MM.1S (cell line): Measurements from ENCODE around the gene EMX2.

Source experiments
- DNase-seq: peaks from one replicate; pipeline ENCODE4 v3.0.0-alpha.2; 2015
- H2AFZ ChIP-seq: fragments of 300-600 bp; sonication (generic); 2 replicates; pipeline ENCODE4 v1.6.0; 2016; ENCODE audit warnings: antibody characterized with exemption, low read length
- H3F3A ChIP-seq: fragments of 300-600 bp; sonication (generic); 2 replicates; pipeline ENCODE4 v1.6.1; 2016; ENCODE audit warnings: mild to moderate bottlenecking, antibody characterized with exemption, low read length, moderate library complexity, mixed read lengths; ENCODE audit not compliant: insufficient read depth
- H3K27ac ChIP-seq: fragments of 300-600 bp; sonication (generic); 2 replicates; pipeline ENCODE4 v1.5.1; 2016; ENCODE audit warnings: mild to moderate bottlenecking, low read length
- H3K27me3 ChIP-seq: fragments of 300-600 bp; sonication (generic); replicated peaks from 2 replicates; pipeline ENCODE4 v1.6.0; 2016; ENCODE audit warnings: low read length; ENCODE audit not compliant: insufficient read depth
- H3K36me3 ChIP-seq: fragments of 300-600 bp; sonication (generic); replicated peaks from 2 replicates; pipeline ENCODE4 v1.6.1; 2016; ENCODE audit warnings: mild to moderate bottlenecking, low read length, mixed read lengths; ENCODE audit not compliant: insufficient read depth
- H3K4me1 ChIP-seq: fragments of 300-600 bp; sonication (generic); 2 replicates; pipeline ENCODE4 v1.6.1; 2016; ENCODE audit warnings: low read length, mixed read lengths
- H3K4me2 ChIP-seq: fragments of 300-600 bp; sonication (generic); 2 replicates; pipeline ENCODE4 v1.6.0; 2016; ENCODE audit warnings: low read depth, low read length
- H3K4me3 ChIP-seq: fragments of 300-600 bp; sonication (generic); 2 replicates; pipeline ENCODE4 v1.5.1; 2016; ENCODE audit warnings: low read length, mixed read lengths
- H3K79me2 ChIP-seq: fragments of 300-600 bp; sonication (generic); 2 replicates; pipeline ENCODE4 v1.6.1; 2016; ENCODE audit warnings: mixed run types, low read length, mixed read lengths
- H3K9ac ChIP-seq: fragments of 300-600 bp; sonication (generic); 2 replicates; pipeline ENCODE4 v1.6.1; 2016; ENCODE audit warnings: low read length, mixed read lengths
- H3K9me2 ChIP-seq: fragments of 300-600 bp; sonication (generic); replicated peaks from 2 replicates; pipeline ENCODE4 v1.6.1; 2016; ENCODE audit warnings: mild to moderate bottlenecking, low read length, mixed read lengths; ENCODE audit not compliant: insufficient read depth
- H3K9me3 ChIP-seq: fragments of 300-600 bp; sonication (generic); replicated peaks from 2 replicates; pipeline ENCODE4 v1.6.1; 2016; ENCODE audit warnings: mild to moderate bottlenecking, low read length, mixed read lengths; ENCODE audit not compliant: insufficient read depth
- H4K20me1 ChIP-seq: fragments of 300-600 bp; sonication (generic); 2 replicates; pipeline ENCODE4 v1.6.1; 2016; ENCODE audit warnings: mild to moderate bottlenecking, low read length, moderate library complexity, mixed read lengths; ENCODE audit not compliant: insufficient read depth
- CTCF ChIP-seq: fragments of 300-600 bp; sonication (generic); IDR thresholded peaks from 2 replicates; pipeline ENCODE4 v1.5.1; 2016; ENCODE audit warnings: antibody characterized with exemption, low read length, mixed read lengths
- EZH2 ChIP-seq: fragments of 300-600 bp; sonication (generic); optimal IDR thresholded peaks from 2 replicates; pipeline ENCODE3; 2017; ENCODE audit warnings: low read depth, mild to moderate bottlenecking, antibody characterized with exemption, low read length, mixed read lengths
- EZH2phosphoT487 ChIP-seq: fragments of 300-600 bp; sonication (generic); IDR thresholded peaks from 2 replicates; pipeline ENCODE4 v1.6.1; 2018; ENCODE audit warnings: antibody characterized with exemption, low read length

EMX2 gene

GRCh38 chr10:117596706-117597105, 54.2 kb downstream of the EMX2 start:
- Histone ChIP-seq H3K9ac (no peak overlapping the region), H3K27ac (no peak overlapping the region), H3K36me3 (no peaks in the 10 kb centered on the region), H3F3A (no peaks in the 10 kb centered on the region), H3K4me1 (no peaks in the 10 kb centered on the region), H3K4me3 (no peak overlapping the region), H3K27me3 (no peaks in the 10 kb centered on the region), H2AFZ (no peak overlapping the region), H3K9me3 (no peaks in the 10 kb centered on the region), H3K9me2 (no peaks in the 10 kb centered on the region), H4K20me1 (no peaks in the 10 kb centered on the region), H3K4me2 (no peak overlapping the region), H3K79me2 (no peaks in the 10 kb centered on the region)
- DNase-seq, result no peak
- TF ChIP-seq EZH2, result no peak

GRCh38 chr10:117597216-117597615, 54.7 kb downstream of the EMX2 start:
- Histone ChIP-seq H3K27me3 (no peaks in the 10 kb centered on the region), H3K4me2 (no peak overlapping the region), H3K4me3 (no peak overlapping the region), H3K27ac (no peak overlapping the region), H2AFZ (no peak overlapping the region), H3K36me3 (no peaks in the 10 kb centered on the region), H3K9ac (no peak overlapping the region), H3K4me1 (no peaks in the 10 kb centered on the region), H3K79me2 (no peaks in the 10 kb centered on the region), H3F3A (no peaks in the 10 kb centered on the region), H3K9me2 (no peaks in the 10 kb centered on the region), H4K20me1 (no peaks in the 10 kb centered on the region), H3K9me3 (no peaks in the 10 kb centered on the region)
- DNase-seq, result no peak
- TF ChIP-seq CTCF (no peak), EZH2phosphoT487 (no peak), EZH2 (no peak)
